ENCODE data around the gene MAPK10. TPM values are rescaled to one million over a fixed set of nuclear protein-coding genes. Genes with fewer than 3 reads are reported as not detected.

MAPK10 gene
- total and polyA plus RNA-seq, 4 donors, result 0.82 to 3.6 (median 2.3) TPM

DNA sequence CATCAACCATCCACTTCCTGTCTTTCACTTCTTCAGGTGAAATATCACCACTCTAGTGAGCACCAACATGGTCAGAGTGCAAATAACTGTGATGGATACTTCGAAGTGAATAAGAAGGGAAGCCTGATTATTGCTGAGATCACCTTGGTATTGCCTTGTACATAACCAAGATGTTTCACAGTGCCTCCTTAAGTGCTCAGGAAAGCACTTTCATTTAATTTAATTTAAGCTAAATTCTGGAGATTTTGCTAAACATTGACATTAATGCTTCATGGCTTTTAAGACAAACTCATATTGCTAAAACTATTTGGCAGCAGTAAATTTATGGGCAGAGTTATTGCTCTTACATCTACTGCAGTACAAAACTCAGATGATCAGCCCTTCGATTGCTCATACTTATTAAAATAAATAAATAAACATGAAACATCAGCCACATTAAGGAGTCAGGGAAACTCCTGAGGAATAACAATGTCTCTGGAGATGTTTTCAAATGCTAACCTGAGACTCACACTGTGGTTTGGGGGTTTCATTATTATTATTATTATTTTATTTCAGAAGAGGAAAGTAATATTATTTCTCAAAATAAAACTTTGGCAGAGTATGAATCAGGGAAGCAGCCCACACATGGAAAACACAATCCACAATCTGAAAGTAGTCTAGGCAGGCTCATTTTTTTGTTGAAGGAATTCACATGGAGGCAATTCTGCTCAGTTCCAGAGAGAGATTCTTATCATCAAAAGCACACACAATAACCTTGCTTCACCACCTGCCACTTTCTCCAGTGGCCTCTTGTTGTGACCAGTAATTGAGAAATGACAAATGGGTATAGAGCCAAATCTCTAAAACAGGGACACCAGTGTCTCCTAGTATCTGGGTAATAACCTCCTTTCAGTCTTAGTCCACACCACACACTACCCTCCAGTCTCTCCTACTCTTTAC lies 344.2 kb downstream of the MAPK10 start:
- 74% methylated on average over 2 of the region's 2 CpGs for WGBS
- no peak for DNase-seq (ENCODE audit: low spot score)

DNA sequence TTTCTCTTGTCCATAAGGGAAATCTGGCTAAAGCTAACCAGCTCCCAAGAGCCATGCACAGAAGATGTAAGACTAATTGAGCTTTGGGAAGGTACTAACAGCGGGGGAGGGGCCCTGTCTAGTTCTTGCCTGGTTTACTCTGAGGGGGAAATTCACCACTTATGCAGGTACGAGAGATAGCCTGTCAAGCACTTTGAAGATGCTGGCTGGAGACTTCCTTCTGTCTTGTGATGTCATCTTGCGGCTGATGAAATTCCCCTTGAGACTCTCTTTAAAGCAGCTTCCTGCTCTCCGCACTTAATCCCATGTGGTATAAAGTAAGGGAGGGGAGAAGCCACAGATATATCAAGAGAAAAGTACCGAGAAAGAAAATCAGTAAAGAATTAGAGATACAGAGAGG lies 345.3 kb downstream of the MAPK10 start:
- WGBS, result 83% methylated on average over 5 of the region's 5 CpGs
- Histone ChIP-seq H3K27me3 (ENCODE audit: control insufficient read depth in 4 of 4, insufficient read depth in 4 of 4, low read length in 3 of 4) (no peaks in the 10 kb centered on the region), H3K4me1 (ENCODE audit: control insufficient read depth in 4 of 4, insufficient read depth in 4 of 4, low read length in 3 of 4) (no peaks in the 10 kb centered on the region), H3K9ac (ENCODE audit: low read depth in 1 of 2, low read length in 2 of 2) (no peak overlapping the region), H3K27ac (ENCODE audit: low read depth in 1 of 2, low read length in 2 of 2) (no peak overlapping the region), H3K36me3 (ENCODE audit: control insufficient read depth in 4 of 4, insufficient read depth in 3 of 4, low read depth in 1 of 4, low read length in 3 of 4) (no peaks in the 10 kb centered on the region), H3K9me3 (ENCODE audit: control insufficient read depth in 4 of 4, low read length in 3 of 4) (no peaks in the 10 kb centered on the region), H3K4me3 (ENCODE audit: low read depth in 1 of 3, low read length in 3 of 3) (no peak overlapping the region)
- TF ChIP-seq FOXA1 (IDR thresholded peaks at IDR 0.05), result no peak
- TF ChIP-seq RAD21 (IDR thresholded peaks at IDR 0.05), result no peak
- TF ChIP-seq, protein P1, sequence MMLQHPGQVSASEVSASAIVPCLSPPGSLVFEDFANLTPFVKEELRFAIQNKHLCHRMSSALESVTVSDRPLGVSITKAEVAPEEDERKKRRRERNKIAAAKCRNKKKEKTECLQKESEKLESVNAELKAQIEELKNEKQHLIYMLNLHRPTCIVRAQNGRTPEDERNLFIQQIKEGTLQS (IDR thresholded peaks at IDR 0.05), result no peak
- no peak for TF ChIP-seq NR2F2 (IDR thresholded peaks at IDR 0.05)
- no peak for TF ChIP-seq JUND (IDR thresholded peaks at IDR 0.05)
- TF ChIP-seq FOXA2 (IDR thresholded peaks at IDR 0.05), result no peak
- no peak for TF ChIP-seq HNF4G (IDR thresholded peaks at IDR 0.05)
- no peak for TF ChIP-seq SP1 (IDR thresholded peaks at IDR 0.05)
- no peak for TF ChIP-seq TAF1 (conservative IDR thresholded peaks at IDR 0.05)
- no peak for TF ChIP-seq EGR1 (IDR thresholded peaks at IDR 0.05; ENCODE audit: low read depth in 2 of 2)
- TF ChIP-seq, protein P2, sequence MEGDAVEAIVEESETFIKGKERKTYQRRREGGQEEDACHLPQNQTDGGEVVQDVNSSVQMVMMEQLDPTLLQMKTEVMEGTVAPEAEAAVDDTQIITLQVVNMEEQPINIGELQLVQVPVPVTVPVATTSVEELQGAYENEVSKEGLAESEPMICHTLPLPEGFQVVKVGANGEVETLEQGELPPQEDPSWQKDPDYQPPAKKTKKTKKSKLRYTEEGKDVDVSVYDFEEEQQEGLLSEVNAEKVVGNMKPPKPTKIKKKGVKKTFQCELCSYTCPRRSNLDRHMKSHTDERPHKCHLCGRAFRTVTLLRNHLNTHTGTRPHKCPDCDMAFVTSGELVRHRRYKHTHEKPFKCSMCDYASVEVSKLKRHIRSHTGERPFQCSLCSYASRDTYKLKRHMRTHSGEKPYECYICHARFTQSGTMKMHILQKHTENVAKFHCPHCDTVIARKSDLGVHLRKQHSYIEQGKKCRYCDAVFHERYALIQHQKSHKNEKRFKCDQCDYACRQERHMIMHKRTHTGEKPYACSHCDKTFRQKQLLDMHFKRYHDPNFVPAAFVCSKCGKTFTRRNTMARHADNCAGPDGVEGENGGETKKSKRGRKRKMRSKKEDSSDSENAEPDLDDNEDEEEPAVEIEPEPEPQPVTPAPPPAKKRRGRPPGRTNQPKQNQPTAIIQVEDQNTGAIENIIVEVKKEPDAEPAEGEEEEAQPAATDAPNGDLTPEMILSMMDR (IDR thresholded peaks at IDR 0.05; ENCODE audit: low read depth, low read length, missing input control), result no peak
- TF ChIP-seq HNF4A (conservative IDR thresholded peaks at IDR 0.05), result no peak
- TF ChIP-seq, protein P3, sequence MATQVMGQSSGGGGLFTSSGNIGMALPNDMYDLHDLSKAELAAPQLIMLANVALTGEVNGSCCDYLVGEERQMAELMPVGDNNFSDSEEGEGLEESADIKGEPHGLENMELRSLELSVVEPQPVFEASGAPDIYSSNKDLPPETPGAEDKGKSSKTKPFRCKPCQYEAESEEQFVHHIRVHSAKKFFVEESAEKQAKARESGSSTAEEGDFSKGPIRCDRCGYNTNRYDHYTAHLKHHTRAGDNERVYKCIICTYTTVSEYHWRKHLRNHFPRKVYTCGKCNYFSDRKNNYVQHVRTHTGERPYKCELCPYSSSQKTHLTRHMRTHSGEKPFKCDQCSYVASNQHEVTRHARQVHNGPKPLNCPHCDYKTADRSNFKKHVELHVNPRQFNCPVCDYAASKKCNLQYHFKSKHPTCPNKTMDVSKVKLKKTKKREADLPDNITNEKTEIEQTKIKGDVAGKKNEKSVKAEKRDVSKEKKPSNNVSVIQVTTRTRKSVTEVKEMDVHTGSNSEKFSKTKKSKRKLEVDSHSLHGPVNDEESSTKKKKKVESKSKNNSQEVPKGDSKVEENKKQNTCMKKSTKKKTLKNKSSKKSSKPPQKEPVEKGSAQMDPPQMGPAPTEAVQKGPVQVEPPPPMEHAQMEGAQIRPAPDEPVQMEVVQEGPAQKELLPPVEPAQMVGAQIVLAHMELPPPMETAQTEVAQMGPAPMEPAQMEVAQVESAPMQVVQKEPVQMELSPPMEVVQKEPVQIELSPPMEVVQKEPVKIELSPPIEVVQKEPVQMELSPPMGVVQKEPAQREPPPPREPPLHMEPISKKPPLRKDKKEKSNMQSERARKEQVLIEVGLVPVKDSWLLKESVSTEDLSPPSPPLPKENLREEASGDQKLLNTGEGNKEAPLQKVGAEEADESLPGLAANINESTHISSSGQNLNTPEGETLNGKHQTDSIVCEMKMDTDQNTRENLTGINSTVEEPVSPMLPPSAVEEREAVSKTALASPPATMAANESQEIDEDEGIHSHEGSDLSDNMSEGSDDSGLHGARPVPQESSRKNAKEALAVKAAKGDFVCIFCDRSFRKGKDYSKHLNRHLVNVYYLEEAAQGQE (IDR thresholded peaks at IDR 0.05), result no peak
- TF ChIP-seq GABPA (IDR thresholded peaks at IDR 0.05 in 1 of 2, conservative IDR thresholded peaks at IDR 0.05 in 1 of 2), result no peak
- TF ChIP-seq, protein P4, sequence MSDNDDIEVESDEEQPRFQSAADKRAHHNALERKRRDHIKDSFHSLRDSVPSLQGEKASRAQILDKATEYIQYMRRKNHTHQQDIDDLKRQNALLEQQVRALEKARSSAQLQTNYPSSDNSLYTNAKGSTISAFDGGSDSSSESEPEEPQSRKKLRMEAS (IDR thresholded peaks at IDR 0.05), result no peak
- DNase-seq (ENCODE audit: low spot score), result no peak

More for the DNA sequence above, 344.2 kb downstream of the MAPK10 start:
- H3K4me1 ChIP-seq (ENCODE audit: control insufficient read depth in 4 of 4, insufficient read depth in 4 of 4, low read length in 3 of 4), result no peaks in the 10 kb centered on the region
- H3K27me3 ChIP-seq (ENCODE audit: control insufficient read depth in 4 of 4, insufficient read depth in 4 of 4, low read length in 3 of 4), result no peaks in the 10 kb centered on the region
- H3K36me3 ChIP-seq (ENCODE audit: control insufficient read depth in 4 of 4, insufficient read depth in 3 of 4, low read depth in 1 of 4, low read length in 3 of 4), result no peaks in the 10 kb centered on the region
- no peaks in the 10 kb centered on the region for H3K9me3 ChIP-seq (ENCODE audit: control insufficient read depth in 4 of 4, low read length in 3 of 4)
- TF ChIP-seq EGR1 (IDR thresholded peaks at IDR 0.05; ENCODE audit: low read depth in 2 of 2) (no peak), GABPA (IDR thresholded peaks at IDR 0.05 in 1 of 2, conservative IDR thresholded peaks at IDR 0.05 in 1 of 2) (no peak), HNF4A (conservative IDR thresholded peaks at IDR 0.05) (no peak), FOXA1 (IDR thresholded peaks at IDR 0.05) (no peak), YY1 (IDR thresholded peaks at IDR 0.05) (no peak), JUND (IDR thresholded peaks at IDR 0.05) (no peak), FOXA2 (IDR thresholded peaks at IDR 0.05) (no peak), SP1 (IDR thresholded peaks at IDR 0.05) (no peak), HNF4G (IDR thresholded peaks at IDR 0.05) (no peak), TAF1 (conservative IDR thresholded peaks at IDR 0.05) (no peak)
- TF ChIP-seq, protein P4 (IDR thresholded peaks at IDR 0.05), result no peak
- H3K9ac ChIP-seq (ENCODE audit: low read depth in 1 of 2, low read length in 2 of 2), result no peak overlapping the region
- no peak overlapping the region for H3K27ac ChIP-seq (ENCODE audit: low read depth in 1 of 2, low read length in 2 of 2)
- no peak overlapping the region for H3K4me3 ChIP-seq (ENCODE audit: low read depth in 1 of 3, low read length in 3 of 3)

Measured in liver (tissue), 9 donors.